GM12865 (cell line): ENCODE data around the gene ADAMTS12.
"Not testable (repeated sequence)": the region's sequence is repeated elsewhere in the genome, so short reads cannot be mapped to it uniquely, and the experiment has no call there.

Experiments used
- DNase-seq: peaks from one replicate; pipeline ENCODE4 v3.0.0; 2010; ENCODE audit warnings: low read depth
- H3K4me3 ChIP-seq: 2 replicates; pipeline ENCODE4 v1.5.1; 2011; ENCODE audit warnings: mild to moderate bottlenecking, low read depth, low read length, control low read depth
- TF ChIP-seq, protein P1 (sequence below): IDR thresholded peaks from 2 replicates; pipeline ENCODE4 v1.5.1; 2011; ENCODE audit warnings: low read length, control low read depth, low read depth, inconsistent platforms; ENCODE audit not compliant: insufficient read depth; ENCODE audit errors: missing control alignments

The ADAMTS12 gene

DNA sequence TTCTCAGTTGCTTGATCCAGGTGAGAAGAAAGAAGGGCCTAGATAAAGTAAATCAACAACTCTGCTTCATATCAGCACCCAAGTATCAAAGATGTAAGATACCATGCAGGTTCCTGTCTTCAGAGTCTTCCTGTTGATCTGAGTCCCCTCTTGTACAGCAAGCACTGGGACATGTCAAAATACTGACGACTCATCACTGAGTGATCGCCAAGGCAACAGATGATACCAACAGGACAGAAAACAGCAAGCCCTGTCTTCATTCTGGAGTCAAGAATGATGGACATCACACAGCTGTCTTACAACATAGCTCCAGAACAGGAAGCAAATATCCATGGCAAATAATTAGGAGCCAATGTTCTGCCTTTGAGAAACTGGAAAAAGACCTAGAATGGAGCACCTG is 367.3 kb downstream of the ADAMTS12 start:
- no peak for DNase-seq
- H3K4me3 ChIP-seq, result no peak overlapping the region
- TF ChIP-seq, protein P1, sequence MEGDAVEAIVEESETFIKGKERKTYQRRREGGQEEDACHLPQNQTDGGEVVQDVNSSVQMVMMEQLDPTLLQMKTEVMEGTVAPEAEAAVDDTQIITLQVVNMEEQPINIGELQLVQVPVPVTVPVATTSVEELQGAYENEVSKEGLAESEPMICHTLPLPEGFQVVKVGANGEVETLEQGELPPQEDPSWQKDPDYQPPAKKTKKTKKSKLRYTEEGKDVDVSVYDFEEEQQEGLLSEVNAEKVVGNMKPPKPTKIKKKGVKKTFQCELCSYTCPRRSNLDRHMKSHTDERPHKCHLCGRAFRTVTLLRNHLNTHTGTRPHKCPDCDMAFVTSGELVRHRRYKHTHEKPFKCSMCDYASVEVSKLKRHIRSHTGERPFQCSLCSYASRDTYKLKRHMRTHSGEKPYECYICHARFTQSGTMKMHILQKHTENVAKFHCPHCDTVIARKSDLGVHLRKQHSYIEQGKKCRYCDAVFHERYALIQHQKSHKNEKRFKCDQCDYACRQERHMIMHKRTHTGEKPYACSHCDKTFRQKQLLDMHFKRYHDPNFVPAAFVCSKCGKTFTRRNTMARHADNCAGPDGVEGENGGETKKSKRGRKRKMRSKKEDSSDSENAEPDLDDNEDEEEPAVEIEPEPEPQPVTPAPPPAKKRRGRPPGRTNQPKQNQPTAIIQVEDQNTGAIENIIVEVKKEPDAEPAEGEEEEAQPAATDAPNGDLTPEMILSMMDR, result no peak

DNA sequence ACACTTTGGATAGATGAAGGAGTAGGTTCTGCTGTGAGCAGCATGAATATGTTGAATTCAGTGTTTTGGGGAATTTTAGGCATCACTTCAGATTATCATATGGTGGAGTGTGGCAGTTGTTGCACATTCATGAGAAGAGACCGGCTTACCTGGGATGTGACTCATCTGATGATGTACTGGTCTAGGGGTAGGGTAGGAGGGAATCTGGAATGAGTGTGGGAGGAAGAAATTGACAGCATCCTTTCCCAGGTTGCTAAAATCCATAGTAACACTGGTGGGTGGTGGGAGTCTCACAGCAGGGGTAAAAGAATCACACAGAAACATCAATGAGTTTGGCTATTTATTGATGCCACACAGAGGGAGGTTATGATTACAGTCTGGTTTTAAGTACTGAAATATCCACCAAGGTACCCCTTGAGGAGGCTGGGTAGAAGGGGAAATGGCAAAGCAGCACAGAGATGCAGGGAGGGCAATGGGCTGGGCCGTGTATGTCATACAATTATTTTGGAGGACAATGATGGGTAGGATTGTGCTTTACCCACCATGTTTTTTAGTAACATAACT is 368.5 kb downstream of the ADAMTS12 start:
- no peak for DNase-seq
- no peak overlapping the region for H3K4me3 ChIP-seq
- TF ChIP-seq, protein P1, result no peak

DNA sequence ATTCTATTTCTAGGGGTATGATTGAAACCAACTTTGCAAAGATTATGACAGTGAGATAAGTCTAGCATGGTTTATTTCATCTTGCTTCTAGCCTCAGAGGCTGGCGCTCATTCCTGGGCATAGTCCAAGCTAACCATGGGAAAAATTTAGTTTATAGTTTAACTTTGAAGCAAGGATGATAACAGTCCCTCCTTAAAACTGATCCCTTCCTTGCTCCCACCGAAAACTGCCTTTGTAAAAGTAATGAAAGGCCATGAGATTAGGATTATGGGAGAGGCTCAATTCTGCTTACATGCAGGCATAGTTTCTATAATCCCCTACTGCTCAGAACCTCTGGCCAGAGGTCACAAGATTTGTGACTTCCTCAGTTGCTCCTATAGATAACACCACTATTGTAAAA is 375.4 kb downstream of the ADAMTS12 start:
- H3K4me3 ChIP-seq, result no peak overlapping the region
- TF ChIP-seq, protein P1, result no peak
- DNase-seq, result no peak

DNA sequence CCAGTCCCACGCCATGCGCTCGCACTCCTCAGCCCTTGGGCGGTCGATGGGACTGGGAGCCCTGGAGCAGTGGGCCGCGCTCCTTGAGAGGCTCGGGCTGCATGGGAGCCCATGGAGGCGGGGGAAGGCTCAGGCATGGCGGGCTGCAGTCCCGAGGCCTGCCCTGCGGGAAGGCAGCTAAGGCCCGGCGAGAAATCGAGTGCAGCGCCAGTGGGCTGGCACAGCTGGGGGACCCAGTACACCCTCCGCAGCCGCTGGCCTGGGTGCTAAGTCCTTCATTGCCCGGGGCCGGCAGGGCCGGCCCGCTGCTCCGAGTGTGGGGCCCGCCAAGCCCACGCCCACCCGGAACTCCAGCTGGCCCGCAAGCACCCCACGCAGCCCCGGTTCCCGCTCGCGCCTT is 376.4 kb downstream of the ADAMTS12 start:
- H3K4me3 ChIP-seq, DNase-seq: not testable (repeated sequence)

DNA sequence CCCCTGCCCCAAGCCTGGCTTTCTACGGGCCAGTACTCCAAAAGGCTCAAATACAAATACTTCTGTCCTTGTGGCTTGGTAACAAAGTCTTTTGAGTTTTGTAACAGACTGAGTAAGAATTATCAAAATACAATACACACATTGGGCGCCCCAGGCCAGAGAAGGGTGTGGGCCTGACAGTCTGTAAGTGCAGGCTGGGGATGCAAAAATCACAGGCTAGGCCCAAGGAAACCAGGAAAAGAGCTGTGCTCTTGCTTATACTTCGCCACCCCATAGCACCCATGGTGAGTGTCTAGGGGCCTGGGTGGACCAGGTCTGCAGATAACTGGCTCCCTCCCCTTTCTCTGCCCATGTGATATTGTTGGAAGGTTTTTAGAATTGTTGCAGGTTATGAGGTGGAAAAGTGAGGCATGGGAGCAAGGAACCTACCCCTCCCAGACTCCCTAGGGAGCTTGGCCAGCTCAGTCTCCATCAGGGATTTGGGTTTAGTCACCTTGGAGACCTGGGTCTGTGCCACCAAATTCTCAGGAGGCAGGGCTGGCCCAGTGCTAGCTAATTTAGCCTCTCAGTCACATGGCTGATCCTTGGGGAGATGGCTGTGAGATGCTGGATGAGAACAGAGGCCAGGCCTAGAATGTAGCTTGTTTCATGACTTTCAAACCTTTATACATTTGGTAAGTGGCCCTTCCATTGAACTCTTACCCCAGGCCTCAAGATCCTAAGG is 378.2 kb downstream of the ADAMTS12 start:
- TF ChIP-seq, protein P1, result no peak
- no peak for DNase-seq
- H3K4me3 ChIP-seq, result no peak overlapping the region

DNA sequence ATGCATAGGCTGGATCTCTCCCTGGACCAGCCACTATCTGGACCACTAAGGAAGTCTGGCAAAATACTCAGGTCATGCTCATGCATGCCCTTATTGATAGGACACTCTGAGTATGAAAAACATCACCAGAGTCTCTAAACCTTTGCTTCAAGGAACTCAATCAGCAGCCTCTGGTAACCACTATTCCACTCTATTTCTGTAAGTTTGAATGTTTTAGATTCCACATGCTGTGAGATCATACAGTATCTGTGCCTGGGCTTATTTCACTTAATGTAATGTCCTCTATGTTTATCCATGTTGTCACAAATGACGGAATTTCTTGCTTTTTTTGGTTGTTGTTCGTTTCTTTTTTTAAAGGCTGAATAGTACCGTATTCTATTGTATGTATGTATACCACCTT is 382.8 kb downstream of the ADAMTS12 start:
- H3K4me3 ChIP-seq, result no peak overlapping the region
- TF ChIP-seq, protein P1, result no peak
- no peak for DNase-seq

DNA sequence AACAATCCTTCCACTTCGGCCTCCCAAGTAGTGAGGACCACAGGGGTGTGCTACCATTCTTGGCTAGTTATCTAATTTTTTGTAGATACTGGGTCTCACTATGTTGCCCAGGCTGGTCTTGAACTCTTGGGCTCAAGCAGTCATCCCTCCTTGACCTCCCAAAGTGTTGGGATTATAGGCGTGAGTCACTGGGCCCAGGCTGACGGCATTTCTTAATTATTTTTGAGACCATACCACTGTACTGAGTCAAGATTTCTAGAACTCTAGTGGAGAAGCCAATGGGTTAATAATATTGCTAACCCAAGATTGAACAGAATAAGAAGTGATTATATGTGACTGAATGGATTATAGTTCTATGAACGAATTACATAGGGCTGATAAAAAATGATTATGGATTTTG is 384.4 kb downstream of the ADAMTS12 start:
- TF ChIP-seq, protein P1, result no peak
- H3K4me3 ChIP-seq, result no peak overlapping the region
- DNase-seq, result no peak
